ENCODE results near the gene ALAS1. TPM values are rescaled to one million over a fixed set of nuclear protein-coding genes. Genes with fewer than 3 reads are reported as not detected.

The ALAS1 gene
- total RNA-seq, 1 donor from 2014 or later: 38.3 TPM

GRCh38 chr3:52242039-52242438 is 44.1 kb downstream of the ALAS1 start:
- H3K9me3 Mint-ChIP-seq (ENCODE audit: low read depth): peaks cover 3% of the 10 kb centered on the region
- no peak for TF ChIP-seq CTCF (IDR thresholded peaks at IDR 0.05)
- no peaks in the 10 kb centered on the region for H3K36me3 Mint-ChIP-seq (ENCODE audit: low read depth)
- H3K27me3 Mint-ChIP-seq (ENCODE audit: low read depth): no peaks in the 10 kb centered on the region
- H3K4me1 Mint-ChIP-seq (ENCODE audit: low read depth): peaks cover 61% of the 10 kb centered on the region
- H3K27ac Mint-ChIP-seq (ENCODE audit: unreplicated experiment): no peak overlapping the region
- DNase-seq (ENCODE audit: low spot score): no peak
- H3K4me3 Mint-ChIP-seq (ENCODE audit: unreplicated experiment): no peak overlapping the region

DNA sequence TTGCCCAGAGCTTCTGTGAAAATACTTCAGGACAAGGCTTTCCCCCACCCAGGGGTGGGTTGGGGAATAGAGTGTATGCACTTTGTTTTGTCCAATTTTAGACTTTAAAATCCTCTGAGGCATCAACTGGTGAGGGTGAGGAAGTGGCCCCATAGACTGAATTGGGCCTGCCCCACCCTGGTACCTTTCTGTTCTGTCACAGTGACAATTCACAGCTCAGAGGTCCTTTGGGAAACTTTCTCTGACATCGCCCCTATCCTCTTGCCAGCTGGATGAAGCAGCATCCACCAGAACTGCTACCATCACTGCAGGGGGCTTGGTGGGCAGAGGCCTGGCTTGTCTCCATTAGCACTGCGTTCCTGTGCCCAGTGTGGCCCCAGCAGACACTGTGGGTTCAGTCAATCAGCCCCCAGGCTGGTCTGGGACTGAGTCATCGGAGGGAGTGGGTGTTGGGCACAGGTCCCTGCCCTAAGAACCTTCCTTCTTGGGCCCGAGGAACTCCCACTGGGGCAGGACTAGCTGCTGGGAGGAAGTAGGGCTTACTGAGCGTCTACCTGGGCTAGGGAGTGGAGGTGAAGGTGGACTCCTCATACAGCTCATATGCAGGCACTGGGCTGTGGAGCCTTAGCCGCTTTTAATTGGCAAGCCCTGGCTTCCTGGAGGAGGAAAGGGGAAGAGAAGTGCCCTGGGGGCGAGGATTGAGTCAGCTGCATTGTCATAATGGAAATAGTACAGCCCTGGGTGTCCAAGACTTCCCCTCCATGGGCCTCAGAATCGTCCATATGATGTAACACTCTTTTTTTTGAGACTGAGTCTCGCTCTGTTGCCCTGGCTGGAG is 46.0 kb downstream of the ALAS1 start:
- Mint-ChIP-seq H3K9me3 (ENCODE audit: low read depth) (peaks cover 3% of the 10 kb centered on the region), H3K27me3 (ENCODE audit: low read depth) (no peaks in the 10 kb centered on the region), H3K36me3 (ENCODE audit: low read depth) (peaks cover 2% of the 10 kb centered on the region), H3K4me3 (ENCODE audit: unreplicated experiment) (peak overlapping the region; percentile 65), H3K27ac (ENCODE audit: unreplicated experiment) (peak overlapping the region; percentile 73), H3K4me1 (ENCODE audit: low read depth) (peaks cover 54% of the 10 kb centered on the region)
- DNase-seq (ENCODE audit: low spot score): peak; percentile 65
- no peak for TF ChIP-seq CTCF (IDR thresholded peaks at IDR 0.05)

- Mint-ChIP-seq H3K27ac (ENCODE audit: unreplicated experiment) (peak within 1 kb of the TSS; percentile 77), H3K27me3 (ENCODE audit: low read depth) (no peaks in the 10 kb centered on the region), H3K36me3 (ENCODE audit: low read depth) (peaks cover 2% of the 10 kb centered on the region)
Observed at GRCh38 chr3:52245322-52246263, 47.6 kb downstream of the ALAS1 start, which contains the start of gene PPM1M. TSS of gene PPM1M (plus strand) at chr3:52245759. CDS start at chr3:52245825, 66 bp downstream.

DNA sequence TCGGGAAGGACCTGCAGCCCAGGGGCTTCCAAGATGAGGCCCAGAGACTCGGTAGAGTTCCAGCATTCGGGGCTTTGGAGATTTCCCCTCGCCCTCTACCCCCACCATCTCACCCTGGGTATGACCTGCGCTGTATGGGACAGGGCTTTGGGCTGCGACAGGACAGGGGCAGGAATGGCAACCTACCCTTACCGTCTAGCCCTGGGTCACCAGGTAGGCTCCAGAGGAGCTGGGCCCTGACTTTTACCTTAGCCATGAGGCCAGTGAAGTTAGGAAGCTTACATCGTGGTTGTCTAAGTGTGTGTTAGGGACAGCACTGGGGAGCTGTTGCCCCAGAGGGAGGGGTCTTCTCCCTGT is 48.3 kb downstream of the ALAS1 start:
- Mint-ChIP-seq H3K27ac (ENCODE audit: unreplicated experiment) (peak overlapping the region; percentile 77), H3K9me3 (ENCODE audit: low read depth) (peaks cover 3% of the 10 kb centered on the region), H3K36me3 (ENCODE audit: low read depth) (peaks cover 2% of the 10 kb centered on the region), H3K4me3 (ENCODE audit: unreplicated experiment) (peak overlapping the region; percentile 73), H3K4me1 (ENCODE audit: low read depth) (peaks cover 37% of the 10 kb centered on the region), H3K27me3 (ENCODE audit: low read depth) (no peaks in the 10 kb centered on the region)
- TF ChIP-seq CTCF (IDR thresholded peaks at IDR 0.05): no peak
- DNase-seq (ENCODE audit: low spot score): no peak

More at GRCh38 chr3:52245322-52246263, 47.6 kb downstream of the ALAS1 start, which contains the start of gene PPM1M:
- TF ChIP-seq CTCF (IDR thresholded peaks at IDR 0.05): no peak
- peak; percentile 87 for DNase-seq (ENCODE audit: low spot score)
- H3K4me3 Mint-ChIP-seq (ENCODE audit: unreplicated experiment): peak within 1 kb of the TSS; percentile 73
- peaks cover 3% of the 10 kb centered on the region for H3K9me3 Mint-ChIP-seq (ENCODE audit: low read depth)
- peaks cover 42% of the 10 kb centered on the region for H3K4me1 Mint-ChIP-seq (ENCODE audit: low read depth)

All from chondrocyte (in vitro differentiated cells).